Activated CD4-positive, alpha-beta T cell treated with anti-CD3 and anti-CD28 coated beads, Interleukin-2, Interleukin-6, amounts not matched to agents 100 ng/mL and 50 ng/mL, durations not matched to agents 16 hours and 8 hours (primary cell): ENCODE data around the gene FUOM.
A peak's percentile ranks its signal among the peaks of the same experiment; 100 is the strongest.

ENCODE experiments used
- DNase-seq: peaks from one replicate; pipeline ENCODE4 v3.0.0-alpha.2; 2020

Gene FUOM, protein sequence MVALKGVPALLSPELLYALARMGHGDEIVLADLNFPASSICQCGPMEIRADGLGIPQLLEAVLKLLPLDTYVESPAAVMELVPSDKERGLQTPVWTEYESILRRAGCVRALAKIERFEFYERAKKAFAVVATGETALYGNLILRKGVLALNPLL

GRCh38 chr10:133357285-133358161 is at the start of gene FUOM:
Gene FUOM (minus strand): TSS chr10:133358019. CDS start chr10:133358007, 12 bp downstream.
- peak; percentile 72 for DNase-seq

GRCh38 chr10:133405844-133406527 is 48.2 kb upstream of the FUOM start:
- no peak for DNase-seq

GRCh38 chr10:133405272-133405671 is 47.5 kb upstream of the FUOM start:
- DNase-seq: no peak

GRCh38 chr10:133403784-133404183 is 46.0 kb upstream of the FUOM start:
- no peak for DNase-seq

DNA sequence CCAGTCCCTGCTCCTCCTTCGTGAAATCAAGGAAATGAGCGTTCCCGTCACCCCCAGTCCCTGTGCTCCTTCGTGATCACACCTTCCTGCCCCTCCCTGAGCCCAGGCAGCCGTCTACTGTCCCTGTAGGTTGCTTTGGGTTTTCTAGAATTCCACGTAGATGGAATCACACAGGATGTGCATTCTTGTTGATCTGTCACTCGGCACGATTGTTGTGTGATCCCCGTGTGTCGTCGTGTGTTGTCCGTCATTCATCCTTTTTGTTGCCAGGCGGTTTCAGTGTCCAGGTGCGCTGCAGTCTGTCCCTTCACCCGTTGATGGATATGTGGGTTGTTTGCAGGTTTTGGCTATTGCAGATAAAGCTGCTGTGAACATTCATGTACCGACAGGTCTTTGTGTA is 45.5 kb upstream of the FUOM start:
- DNase-seq: no peak

DNA sequence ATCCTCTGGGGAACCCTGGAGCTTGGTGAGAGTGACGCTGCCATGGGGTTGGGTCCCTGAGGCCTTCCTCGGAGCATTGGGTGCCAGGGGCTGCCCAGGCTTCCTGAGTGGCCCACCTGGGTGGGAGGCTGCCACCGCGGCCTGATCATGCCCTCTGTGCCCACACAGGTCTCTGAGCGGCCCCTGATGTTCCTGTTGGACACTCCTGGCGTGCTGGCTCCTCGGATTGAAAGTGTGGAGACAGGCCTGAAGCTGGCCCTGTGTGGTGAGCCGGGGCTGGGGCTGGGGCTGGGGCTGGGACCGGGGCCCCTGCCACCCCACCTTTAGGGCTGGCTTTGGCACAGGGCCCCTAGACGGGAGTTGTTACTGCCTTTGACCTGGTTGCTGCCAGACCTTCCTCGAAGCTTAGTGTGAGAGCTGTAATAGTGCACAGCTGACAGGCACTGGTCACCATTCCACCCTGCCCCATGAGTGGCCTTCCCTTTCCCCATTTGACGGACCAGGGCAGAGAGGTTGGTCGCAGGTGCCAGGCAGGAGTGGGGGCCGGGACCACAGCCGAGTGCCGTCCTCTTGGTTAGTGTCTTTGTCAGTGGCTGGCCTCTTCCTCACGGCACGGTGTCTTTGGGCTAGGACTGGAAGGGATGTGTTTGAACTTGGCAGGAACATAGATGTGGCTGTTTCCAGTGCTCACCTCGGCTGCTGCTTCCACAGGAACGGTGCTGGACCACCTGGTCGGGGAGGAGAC is 44.3 kb upstream of the FUOM start:
- DNase-seq: no peak

DNA sequence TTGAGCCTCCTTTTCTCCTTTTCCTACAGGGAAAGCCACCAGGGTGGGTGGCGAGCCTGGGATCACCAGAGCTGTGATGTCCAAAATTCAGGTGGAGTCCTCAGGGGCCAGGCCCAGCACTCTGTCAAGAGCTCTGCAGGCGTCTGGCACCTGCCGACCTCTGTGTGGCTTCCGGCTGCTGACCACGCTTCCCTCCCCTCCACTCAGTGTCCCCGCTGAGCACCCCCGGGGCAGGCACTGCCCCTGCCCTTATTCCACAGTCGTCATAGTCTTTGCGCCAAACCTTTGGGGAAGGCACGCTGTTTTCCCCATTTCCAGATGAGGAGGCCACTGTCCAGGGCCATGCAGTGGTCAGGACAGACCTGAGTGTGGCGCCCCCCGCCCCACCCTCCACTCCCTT is 43.7 kb upstream of the FUOM start:
- no peak for DNase-seq

GRCh38 chr10:133400624-133401424 is 43.0 kb upstream of the FUOM start:
- peak; percentile 49 for DNase-seq

DNA sequence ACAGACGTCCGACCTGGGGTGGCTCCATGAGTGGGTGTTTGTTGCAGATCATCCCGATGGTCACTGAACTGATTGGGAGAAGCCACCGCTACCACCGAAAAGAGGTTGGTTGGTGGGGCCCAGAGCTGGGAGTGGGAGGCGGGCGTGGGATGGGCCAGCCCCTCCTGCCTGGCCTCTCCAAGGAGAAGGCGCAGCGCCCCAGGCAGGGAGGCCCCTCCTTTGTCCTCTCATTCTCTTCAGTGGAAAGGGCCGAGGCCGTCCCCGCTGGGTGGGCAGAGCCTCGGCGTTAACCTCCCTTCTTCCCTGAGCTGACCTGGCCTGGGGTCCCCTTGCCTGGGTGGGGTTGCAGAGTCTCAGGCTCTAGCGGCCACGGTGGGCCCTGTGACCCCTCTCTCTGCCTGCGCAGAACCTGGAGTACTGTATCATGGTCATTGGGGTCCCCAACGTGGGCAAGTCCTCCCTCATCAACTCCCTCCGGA is 41.3 kb upstream of the FUOM start:
- no peak for DNase-seq

GRCh38 chr10:133397938-133398337 is 40.1 kb upstream of the FUOM start:
- no peak for DNase-seq

- no peak for DNase-seq
These were observed 38.3 kb upstream of the FUOM start for GRCh38 chr10:133396035-133396624.

DNA sequence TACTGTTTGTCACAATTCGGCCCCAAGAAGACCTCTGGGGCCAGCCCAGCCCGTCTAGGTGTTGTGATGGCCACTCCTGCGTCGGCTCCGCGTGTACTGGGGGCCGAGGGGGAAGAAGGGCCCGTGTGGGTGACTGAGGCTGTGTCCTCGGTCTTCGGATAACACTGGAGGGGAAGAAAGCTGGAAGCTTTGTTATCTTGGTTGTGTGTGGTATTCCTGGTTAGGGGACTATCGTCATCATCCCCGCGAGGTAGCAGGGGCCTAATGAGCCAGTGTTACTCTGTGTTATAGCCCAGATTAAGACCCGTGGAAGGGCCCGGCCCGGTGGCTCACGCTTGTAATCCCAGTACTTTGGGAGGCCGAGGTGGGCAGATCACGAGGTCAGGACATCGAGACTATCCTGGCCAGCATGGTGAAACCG is 37.0 kb upstream of the FUOM start:
- DNase-seq: no peak

DNA sequence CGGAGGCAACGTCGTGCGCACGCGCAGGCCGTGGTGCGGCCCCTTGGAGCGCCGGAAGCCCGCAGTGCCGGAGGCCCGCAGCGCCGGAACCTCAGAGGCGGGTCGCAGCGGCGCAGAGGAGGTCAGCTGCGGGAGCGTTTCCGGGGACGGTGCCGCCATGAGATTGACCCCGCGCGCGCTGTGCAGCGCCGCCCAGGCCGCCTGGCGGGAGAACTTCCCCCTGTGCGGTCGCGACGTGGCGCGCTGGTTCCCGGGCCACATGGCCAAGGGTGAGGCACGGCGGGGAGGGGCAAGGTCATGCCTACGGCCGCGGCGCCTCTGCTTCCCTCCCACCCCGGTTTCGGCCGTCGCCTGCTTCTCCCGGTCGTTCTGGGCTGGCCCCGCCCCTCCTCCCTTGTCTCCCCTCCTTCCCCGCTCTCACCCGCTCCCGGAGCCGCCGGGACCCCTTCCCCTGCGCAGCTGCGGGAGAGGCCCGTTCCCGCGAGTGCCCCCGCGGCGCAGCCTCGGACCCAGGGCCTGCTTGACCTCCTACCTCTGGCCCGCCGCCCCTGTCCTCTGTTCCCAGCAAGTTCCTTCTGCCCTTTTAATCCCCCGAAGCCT is 36.3 kb upstream of the FUOM start, which contains the start of gene MTG1:
TSS of gene MTG1 (plus strand) at position 94 of the 600 bp plus-strand sequence. CDS start at position 158, 64 bp downstream.
- peak; percentile 98 for DNase-seq

DNA sequence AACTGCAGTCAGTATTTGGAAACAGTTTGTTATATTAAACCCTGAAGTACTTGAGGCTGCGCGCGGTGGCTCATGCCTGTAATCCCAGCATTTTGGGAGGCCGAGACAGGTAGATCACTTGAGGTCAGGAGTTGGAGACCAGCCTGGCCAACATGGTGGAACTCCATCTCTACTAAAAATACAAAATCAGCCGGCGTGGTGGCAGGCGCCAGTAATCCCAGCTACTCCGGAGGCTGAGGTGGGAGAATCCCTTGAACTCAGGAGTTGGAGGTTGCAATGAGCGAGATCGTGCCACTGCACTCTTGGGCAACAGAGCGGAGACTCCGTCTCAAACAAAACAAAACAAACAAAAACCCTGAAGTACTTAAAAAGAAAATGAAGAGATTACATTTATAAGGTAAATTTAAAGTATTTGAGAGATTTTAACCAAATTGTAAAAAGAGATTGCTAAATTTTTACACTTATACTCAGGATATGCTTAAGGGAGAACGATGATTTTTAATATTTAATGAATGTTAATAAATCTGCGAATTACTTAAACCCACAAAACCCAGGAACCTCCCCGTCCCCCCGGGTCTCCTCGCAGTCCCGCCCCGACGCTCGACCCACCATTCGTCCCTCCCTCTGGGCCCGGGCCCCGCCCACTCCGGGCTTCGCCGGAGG is 35.7 kb upstream of the FUOM start:
- DNase-seq: no peak

- DNase-seq: no peak
These were observed 34.1 kb upstream of the FUOM start for GRCh38 chr10:133391761-133392518.

- DNase-seq: no peak
These were observed 33.4 kb upstream of the FUOM start for GRCh38 chr10:133391249-133391635.

- no peak for DNase-seq
These were observed 32.9 kb upstream of the FUOM start for GRCh38 chr10:133390597-133391248.

DNA sequence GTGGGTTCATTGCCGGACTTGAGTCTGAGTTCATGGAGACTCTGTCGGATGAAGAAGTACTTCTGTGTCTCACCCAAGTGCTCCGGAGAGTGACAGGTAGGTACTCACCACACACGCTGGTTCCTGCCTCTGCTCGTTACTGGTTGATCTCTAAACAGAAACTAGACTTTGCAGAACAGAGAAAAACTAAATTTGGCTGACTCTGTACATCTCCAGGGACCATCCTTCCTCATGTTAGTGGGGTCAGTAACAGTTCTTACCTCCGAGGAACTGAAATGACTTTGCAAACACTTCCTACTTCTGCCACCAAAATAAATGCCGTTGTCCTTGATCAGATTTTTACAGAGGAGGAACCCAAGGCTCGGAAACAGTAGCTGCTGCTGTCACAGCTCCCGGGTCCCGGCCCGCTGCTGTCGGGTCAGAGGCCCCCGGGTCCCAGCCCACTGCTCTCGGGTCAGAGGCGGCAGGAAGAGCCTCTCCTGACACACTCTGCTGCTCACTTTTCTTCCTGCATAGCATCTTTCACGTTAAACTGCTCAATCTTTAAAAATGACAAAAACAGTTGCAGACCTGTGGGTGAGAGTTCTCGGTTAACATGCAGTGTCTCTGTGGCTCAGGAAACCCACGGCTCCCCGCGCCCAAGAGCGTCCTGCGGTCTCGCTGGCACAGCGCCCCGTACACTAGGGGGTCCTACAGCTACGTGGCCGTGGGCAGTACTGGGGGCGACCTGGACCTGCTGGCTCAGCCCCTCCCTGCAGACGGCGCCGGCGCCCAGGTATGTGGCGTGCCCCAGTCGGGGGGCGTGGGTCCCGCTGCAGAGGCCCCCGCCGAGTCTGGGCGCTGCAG is 31.4 kb upstream of the FUOM start:
- peak; percentile 59 for DNase-seq
